GM19452 (cell line): ENCODE measurements around the gene CSRP2.
A peak's percentile ranks its signal among the peaks of the same experiment; 100 is the strongest.

Source experiments
- ATAC-seq: cut with Tn5 transposase; IDR thresholded peaks from one replicate; pipeline ENCODE4 v1.9.1; 2021; ENCODE audit not compliant: unreplicated experiment

Gene CSRP2

GRCh38 chr12:76878899-76879709 is at the start of gene CSRP2:
TSS of gene CSRP2 (minus strand) at chr12:76879019. CDS start at chr12:76866260, 12,759 bp downstream.
- peak; percentile 88 for ATAC-seq

GRCh38 chr12:76927170-76927784 is 48.5 kb upstream of the CSRP2 start:
- ATAC-seq = no peak

- ATAC-seq = no peak
Measured at GRCh38 chr12:76925135-76925534, 46.3 kb upstream of the CSRP2 start.

- no peak for ATAC-seq
Measured at GRCh38 chr12:76922866-76923265, 44.0 kb upstream of the CSRP2 start.

- ATAC-seq = no peak
Measured at GRCh38 chr12:76921891-76922664, 43.3 kb upstream of the CSRP2 start.

GRCh38 chr12:76921100-76921471 is 42.3 kb upstream of the CSRP2 start:
- ATAC-seq = no peak

GRCh38 chr12:76920172-76921099 is 41.6 kb upstream of the CSRP2 start:
- peak; percentile 90 for ATAC-seq

GRCh38 chr12:76919383-76920171 is 40.8 kb upstream of the CSRP2 start:
- ATAC-seq = no peak

- no peak for ATAC-seq
Measured at GRCh38 chr12:76916170-76916540, 37.3 kb upstream of the CSRP2 start.

- ATAC-seq = no peak
Measured at GRCh38 chr12:76915361-76916169, 36.7 kb upstream of the CSRP2 start.

- ATAC-seq = no peak
Measured at GRCh38 chr12:76914102-76914859, 35.5 kb upstream of the CSRP2 start.

GRCh38 chr12:76909290-76909689 is 30.5 kb upstream of the CSRP2 start:
- ATAC-seq = no peak

GRCh38 chr12:76908303-76909017 is 29.6 kb upstream of the CSRP2 start:
- no peak for ATAC-seq

- no peak for ATAC-seq
Measured at GRCh38 chr12:76901628-76902380, 23.0 kb upstream of the CSRP2 start.

GRCh38 chr12:76899522-76899921 is 20.7 kb upstream of the CSRP2 start:
- ATAC-seq = no peak

GRCh38 chr12:76898442-76898841 is 19.6 kb upstream of the CSRP2 start:
- ATAC-seq = no peak

GRCh38 chr12:76896274-76896673 is 17.5 kb upstream of the CSRP2 start:
- ATAC-seq = no peak
